Adipocyte (in vitro differentiated cells): ENCODE measurements around the gene DNAI2.

Experiments used
- DNase-seq: peaks from one replicate; pipeline ENCODE4 v3.0.0-alpha.2; 2015; ENCODE audit warnings: low read depth
- H3K27me3 ChIP-seq: replicated peaks from 2 replicates; pipeline ENCODE4 v1.7.0; 2013; ENCODE audit warnings: mild to moderate bottlenecking, low read length, moderate library complexity; ENCODE audit not compliant: control insufficient read depth, insufficient read depth
- H3K36me3 ChIP-seq: 2 replicates; pipeline ENCODE4 v1.7.0; 2013; ENCODE audit warnings: low read length, mild to moderate bottlenecking, moderate library complexity; ENCODE audit not compliant: control insufficient read depth, insufficient read depth, severe bottlenecking
- H3K4me1 ChIP-seq: 2 replicates; pipeline ENCODE4 v1.7.0; 2013; ENCODE audit warnings: mild to moderate bottlenecking, low read length, moderate library complexity; ENCODE audit not compliant: control insufficient read depth, insufficient read depth
- H3K4me3 ChIP-seq: 2 replicates; pipeline ENCODE4 v1.7.0; 2013; ENCODE audit warnings: mild to moderate bottlenecking, low read length, moderate library complexity
- H3K9ac ChIP-seq: 2 replicates; pipeline ENCODE4 v1.7.0; 2013; ENCODE audit warnings: mild to moderate bottlenecking, low read length, moderate library complexity
- H3K9me3 ChIP-seq: 2 replicates; pipeline ENCODE4 v1.7.0; 2013; ENCODE audit warnings: mild to moderate bottlenecking, low read length, moderate library complexity; ENCODE audit not compliant: control insufficient read depth

The DNAI2 gene, protein sequence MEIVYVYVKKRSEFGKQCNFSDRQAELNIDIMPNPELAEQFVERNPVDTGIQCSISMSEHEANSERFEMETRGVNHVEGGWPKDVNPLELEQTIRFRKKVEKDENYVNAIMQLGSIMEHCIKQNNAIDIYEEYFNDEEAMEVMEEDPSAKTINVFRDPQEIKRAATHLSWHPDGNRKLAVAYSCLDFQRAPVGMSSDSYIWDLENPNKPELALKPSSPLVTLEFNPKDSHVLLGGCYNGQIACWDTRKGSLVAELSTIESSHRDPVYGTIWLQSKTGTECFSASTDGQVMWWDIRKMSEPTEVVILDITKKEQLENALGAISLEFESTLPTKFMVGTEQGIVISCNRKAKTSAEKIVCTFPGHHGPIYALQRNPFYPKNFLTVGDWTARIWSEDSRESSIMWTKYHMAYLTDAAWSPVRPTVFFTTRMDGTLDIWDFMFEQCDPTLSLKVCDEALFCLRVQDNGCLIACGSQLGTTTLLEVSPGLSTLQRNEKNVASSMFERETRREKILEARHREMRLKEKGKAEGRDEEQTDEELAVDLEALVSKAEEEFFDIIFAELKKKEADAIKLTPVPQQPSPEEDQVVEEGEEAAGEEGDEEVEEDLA

DNA sequence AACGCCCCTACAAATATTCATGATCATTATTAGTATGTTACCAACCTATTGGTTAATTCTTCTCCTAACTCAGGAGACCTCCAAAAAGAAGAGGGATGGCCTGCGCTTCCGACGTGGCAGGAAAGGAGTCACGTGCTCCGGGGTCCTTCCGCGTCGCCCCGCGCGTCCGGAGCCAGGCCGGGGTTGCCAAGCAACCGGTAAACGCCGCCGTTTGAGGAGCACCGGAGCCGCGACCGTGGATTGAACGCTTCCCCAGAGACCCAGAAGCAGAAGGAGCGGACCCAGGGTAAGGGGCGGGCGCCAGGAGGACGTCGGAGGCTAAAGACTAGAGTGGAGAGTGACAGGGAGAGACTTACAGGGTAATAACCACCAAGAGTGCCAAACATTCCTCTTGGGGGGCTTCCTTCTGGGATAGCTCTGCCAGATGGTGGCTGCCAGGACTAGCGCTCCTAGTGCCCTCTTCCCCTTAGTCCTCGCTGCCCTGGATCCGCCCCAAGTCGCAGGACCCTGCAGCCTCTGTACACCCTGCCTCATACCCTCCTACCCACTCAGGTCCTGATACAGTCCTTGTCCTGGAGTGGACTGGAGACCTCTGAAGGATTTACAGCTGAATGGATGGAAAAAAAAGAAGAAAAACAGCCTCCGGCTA lies at the start of gene DNAI2:
DNAI2 (plus strand) TSS at position 175 of the 649 bp plus-strand sequence. CDS start 7,584 bp downstream, outside the sequence.
- Histone ChIP-seq H3K4me1 (peaks cover 37% of the 10 kb centered on the region), H3K36me3 (no peaks in the 10 kb centered on the region), H3K4me3 (no peak within 1 kb of the TSS), H3K9ac (no peak within 1 kb of the TSS), H3K9me3 (no peaks in the 10 kb centered on the region), H3K27me3 (peaks cover 29% of the 10 kb centered on the region)
- DNase-seq: no peak

DNA sequence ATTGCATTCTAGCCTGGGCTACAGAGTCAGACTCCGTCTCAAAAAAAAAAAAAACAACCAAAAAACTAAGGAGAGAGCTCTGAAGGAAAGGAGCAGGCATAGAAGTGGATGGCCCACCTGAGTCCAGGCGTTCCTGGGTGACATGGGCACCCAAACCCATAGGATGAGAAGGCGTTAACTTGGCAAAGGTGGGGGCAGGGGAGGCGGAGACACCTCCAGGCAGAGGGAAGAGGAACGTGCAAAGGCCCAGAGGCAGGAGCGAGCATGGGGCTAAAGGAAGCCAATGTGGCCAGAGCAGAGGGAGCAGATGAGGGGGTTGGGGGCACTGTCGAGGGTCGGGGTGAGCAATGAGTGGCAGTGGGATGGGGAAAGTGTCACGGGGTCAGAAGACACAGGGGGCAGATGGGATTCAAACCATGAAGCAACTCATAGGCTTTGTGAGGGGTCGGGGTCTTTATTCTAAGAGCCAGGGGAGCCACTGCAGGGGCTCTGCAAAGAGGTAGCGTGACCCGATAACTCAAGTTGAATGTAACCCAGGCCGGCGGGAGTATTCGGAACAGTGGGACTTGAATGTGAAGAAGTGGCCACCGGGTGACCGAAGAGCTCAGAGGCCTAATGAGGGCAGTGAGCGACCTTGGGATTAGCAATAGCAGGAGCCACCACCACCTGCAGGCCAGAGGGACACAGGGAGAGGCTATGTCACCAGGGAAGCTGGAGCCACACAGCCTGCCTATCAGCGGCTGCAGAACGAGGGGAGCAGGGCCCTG lies 48.9 kb upstream of the DNAI2 start:
- no peaks in the 10 kb centered on the region for H3K4me1 ChIP-seq
- H3K9me3 ChIP-seq: no peaks in the 10 kb centered on the region
- H3K4me3 ChIP-seq: no peak overlapping the region
- DNase-seq: no peak
- peaks cover 8% of the 10 kb centered on the region for H3K27me3 ChIP-seq
- no peaks in the 10 kb centered on the region for H3K36me3 ChIP-seq
- no peak overlapping the region for H3K9ac ChIP-seq

DNA sequence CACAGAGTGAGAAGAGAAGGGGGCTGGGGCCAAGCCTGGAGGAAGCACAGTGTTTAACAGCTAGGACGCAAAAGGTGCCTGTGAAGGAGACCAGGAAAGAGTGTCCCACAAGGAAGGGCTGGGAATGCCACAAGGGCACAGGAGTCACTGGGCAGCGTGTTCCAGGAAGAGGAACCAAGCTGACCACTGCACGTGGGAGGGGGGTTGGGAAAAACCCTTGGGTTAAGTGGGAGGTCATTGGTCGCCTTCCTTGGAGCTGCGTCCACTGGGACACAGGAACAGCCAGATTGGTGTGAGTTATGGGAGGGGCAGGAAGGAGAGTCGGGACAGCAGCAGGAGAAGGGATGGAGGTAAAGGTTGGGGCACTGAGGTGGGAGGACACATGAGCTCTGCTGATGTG lies 47.8 kb upstream of the DNAI2 start:
- no peaks in the 10 kb centered on the region for H3K9me3 ChIP-seq
- no peak overlapping the region for H3K9ac ChIP-seq
- peaks cover 8% of the 10 kb centered on the region for H3K27me3 ChIP-seq
- H3K4me3 ChIP-seq: no peak overlapping the region
- no peaks in the 10 kb centered on the region for H3K4me1 ChIP-seq
- DNase-seq: no peak
- H3K36me3 ChIP-seq: no peaks in the 10 kb centered on the region

GRCh38 chr17:74227271-74228080 lies 46.6 kb upstream of the DNAI2 start:
- H3K9me3 ChIP-seq: no peaks in the 10 kb centered on the region
- DNase-seq: no peak
- H3K9ac ChIP-seq: no peak overlapping the region
- no peaks in the 10 kb centered on the region for H3K36me3 ChIP-seq
- no peaks in the 10 kb centered on the region for H3K4me1 ChIP-seq
- no peak overlapping the region for H3K4me3 ChIP-seq
- H3K27me3 ChIP-seq: peaks cover 8% of the 10 kb centered on the region

GRCh38 chr17:74228306-74228978 lies 45.6 kb upstream of the DNAI2 start:
- Histone ChIP-seq H3K9me3 (no peaks in the 10 kb centered on the region), H3K27me3 (peaks cover 11% of the 10 kb centered on the region), H3K4me1 (no peaks in the 10 kb centered on the region), H3K9ac (no peak overlapping the region), H3K4me3 (no peak overlapping the region), H3K36me3 (no peaks in the 10 kb centered on the region)
- DNase-seq: no peak

DNA sequence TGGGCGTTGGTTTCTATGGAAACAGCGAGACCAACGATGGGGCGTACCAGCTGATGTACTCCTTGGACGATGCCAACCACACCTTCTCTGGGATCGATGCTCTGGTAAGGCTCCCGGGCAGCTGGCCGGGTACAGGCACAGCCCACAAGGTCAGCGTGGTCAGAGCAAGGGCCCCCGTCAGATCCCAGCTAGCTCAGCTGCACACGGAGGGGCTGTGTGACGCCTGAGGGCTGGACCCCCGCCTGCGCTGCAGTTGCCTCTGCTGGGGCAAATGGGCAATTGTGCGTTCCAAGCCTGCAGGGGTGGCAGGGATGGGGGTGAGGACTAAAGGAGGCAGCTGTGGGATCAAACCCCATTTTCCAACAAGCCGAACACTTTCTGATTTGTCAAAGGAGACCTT lies 43.1 kb upstream of the DNAI2 start:
- no peaks in the 10 kb centered on the region for H3K9me3 ChIP-seq

DNA sequence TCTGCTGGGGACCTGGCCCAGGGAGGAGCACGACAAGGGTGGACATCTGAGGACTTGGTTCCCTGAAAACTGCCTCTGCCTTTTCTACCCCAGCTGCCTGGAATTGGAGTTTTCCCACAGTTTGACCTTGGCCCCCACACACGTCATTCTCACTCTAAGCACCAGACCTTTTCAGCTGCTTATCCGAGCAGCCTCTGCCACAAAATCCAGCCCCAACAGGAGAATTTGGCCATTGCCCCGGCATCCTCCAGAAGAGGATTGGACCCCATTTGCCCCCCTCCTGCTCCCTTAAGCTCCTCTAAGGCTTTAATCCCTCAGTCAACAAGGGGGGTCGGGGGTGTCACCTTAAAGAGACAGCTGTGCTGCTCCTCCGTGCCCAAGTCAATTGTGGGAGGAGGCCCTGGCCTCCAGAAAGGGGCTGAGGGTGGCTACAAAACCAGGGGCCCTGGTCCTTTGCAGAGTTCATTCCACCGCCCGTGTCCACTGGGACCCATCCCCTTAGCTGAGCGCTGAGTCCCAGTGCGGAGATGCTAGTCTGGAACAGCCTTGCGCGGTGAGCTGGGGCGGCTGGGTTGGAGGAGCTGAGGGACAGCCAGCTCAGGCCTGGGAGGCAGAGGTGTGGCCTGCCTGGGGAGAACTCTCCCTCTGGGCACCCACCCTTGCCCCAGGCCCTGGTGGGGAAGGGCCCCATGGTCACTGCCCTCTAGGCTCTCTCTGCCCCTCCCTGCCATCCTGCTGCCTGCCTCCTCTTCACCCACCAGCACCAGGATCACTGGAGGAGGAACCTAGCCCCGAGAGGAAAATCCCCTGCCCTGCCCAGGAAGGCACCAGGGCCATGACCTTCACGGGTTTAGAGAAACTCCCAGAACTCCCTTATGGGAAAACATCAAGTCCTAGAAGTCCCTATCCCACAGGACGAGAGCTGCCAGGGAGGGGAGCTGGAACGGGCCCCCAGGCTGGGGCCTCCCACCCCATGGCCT lies 41.8 kb upstream of the DNAI2 start:
- H3K9ac ChIP-seq: no peak overlapping the region
- no peaks in the 10 kb centered on the region for H3K9me3 ChIP-seq
- peaks cover 4% of the 10 kb centered on the region for H3K4me1 ChIP-seq
- DNase-seq: no peak
- peaks cover 4% of the 10 kb centered on the region for H3K27me3 ChIP-seq
- H3K4me3 ChIP-seq: no peak overlapping the region
- H3K36me3 ChIP-seq: no peaks in the 10 kb centered on the region

More for the DNA sequence above, 43.1 kb upstream of the DNAI2 start:
- Histone ChIP-seq H3K9ac (no peak overlapping the region), H3K36me3 (no peaks in the 10 kb centered on the region), H3K4me3 (no peak overlapping the region), H3K27me3 (peaks cover 11% of the 10 kb centered on the region), H3K4me1 (peaks cover 4% of the 10 kb centered on the region)
- DNase-seq: no peak

DNA sequence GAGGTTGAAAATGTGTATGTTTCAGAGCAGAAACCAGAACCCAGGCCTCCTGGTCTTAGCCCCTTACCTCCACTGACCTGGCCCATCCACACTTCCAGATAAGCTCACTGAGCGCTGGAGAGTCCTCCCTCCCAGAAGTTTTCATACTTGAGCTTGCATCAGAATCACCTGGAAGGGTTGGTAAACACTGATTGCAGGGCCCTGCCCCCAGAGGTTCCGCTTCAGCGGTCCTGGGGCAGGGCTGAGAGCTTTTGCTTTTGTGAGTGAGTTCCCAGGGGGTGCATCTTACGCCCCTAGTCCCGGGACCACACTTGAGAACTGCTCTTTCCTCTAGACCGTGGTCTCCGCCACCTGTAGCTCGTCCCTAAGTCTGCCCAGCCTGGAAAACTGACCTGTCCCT lies 40.1 kb upstream of the DNAI2 start:
- Histone ChIP-seq H3K4me1 (peaks cover 5% of the 10 kb centered on the region), H3K36me3 (no peaks in the 10 kb centered on the region), H3K27me3 (peaks cover 4% of the 10 kb centered on the region), H3K9me3 (no peaks in the 10 kb centered on the region), H3K4me3 (no peak overlapping the region), H3K9ac (no peak overlapping the region)
- DNase-seq: no peak

GRCh38 chr17:74234486-74234885 lies 39.5 kb upstream of the DNAI2 start:
- H3K36me3 ChIP-seq: no peaks in the 10 kb centered on the region
- peaks cover 4% of the 10 kb centered on the region for H3K27me3 ChIP-seq
- no peak for DNase-seq
- H3K9me3 ChIP-seq: no peaks in the 10 kb centered on the region
- H3K9ac ChIP-seq: no peak overlapping the region
- H3K4me1 ChIP-seq: peaks cover 7% of the 10 kb centered on the region
- H3K4me3 ChIP-seq: no peak overlapping the region
